Activated B cell treated with CpG ODN at 0.5 μM for 24 hours (primary cell): ENCODE measurements around the gene CHCHD3. TPM values are rescaled to one million over a fixed set of nuclear protein-coding genes. Genes with fewer than 3 reads are reported as not detected.

ENCODE experiments used
- ATAC-seq: fragments of 200-7000 bp; cut with Tn5 transposase; one replicate; pipeline ENCODE4 v1.10.0; 2021; ENCODE audit warnings: low read depth, mild to moderate bottlenecking, moderate library complexity
- CTCF ChIA-PET: fragments of 350-600 bp; sonication (Branson Sonifier 250); formaldehyde crosslinking; loops from one replicate; lab custom pipeline; 2021; ENCODE audit warnings: antibody characterized with exemption; lab: Charles Lee
- POLR2A ChIA-PET: fragments of 350-600 bp; sonication (Branson Sonifier 250); formaldehyde crosslinking; loops from one replicate; lab custom pipeline; 2021; ENCODE audit warnings: antibody characterized with exemption; lab: Charles Lee
- DNase-seq: peaks from one replicate; pipeline ENCODE4 v3.0.0; 2022
- H3K27ac Mint-ChIP-seq: one replicate; pipeline ENCODE4 v1.8.0; 2020; ENCODE audit warnings: mixed read lengths
- H3K27me3 Mint-ChIP-seq: one replicate; pipeline ENCODE4 v1.8.0; 2021; ENCODE audit warnings: mixed read lengths
- H3K36me3 Mint-ChIP-seq: one replicate; pipeline ENCODE4 v1.8.0; 2021; ENCODE audit warnings: low read depth, mixed read lengths
- H3K4me1 Mint-ChIP-seq: one replicate; pipeline ENCODE4 v1.8.0; 2021; ENCODE audit warnings: mixed read lengths
- H3K4me3 Mint-ChIP-seq: one replicate; pipeline ENCODE4 v1.8.0; 2020; ENCODE audit warnings: mild to moderate bottlenecking, mixed read lengths
- H3K9me3 Mint-ChIP-seq: one replicate; pipeline ENCODE4 v1.8.0; 2020; ENCODE audit warnings: mixed read lengths
- CTCF ChIP-seq: fragments of 200-600 bp; IDR thresholded peaks from one replicate; pipeline ENCODE4 v1.8.0; 2022; ENCODE audit warnings: antibody characterized with exemption, mild to moderate bottlenecking
- intact Hi-C: fragments of 100-400 bp; cut with micrococcal nuclease; formaldehyde crosslinking; loops from one replicate; pipeline ENCODE4 v1.15.1; 2024
- total RNA-seq: library from RNA; stranded (reverse); gene quantifications from 2 replicates; pipeline ENCODE4 v1.2.3, GENCODE V29; 2022

The CHCHD3 gene
- total RNA-seq, 1 donor from 2014 or later = 53.6 TPM

- no peak for TF ChIP-seq CTCF
- ChIA-PET CTCF (no interaction called here), POLR2A (no interaction called here)
- no peaks in the 10 kb centered on the region for H3K4me1 Mint-ChIP-seq
- H3K27me3 Mint-ChIP-seq = peaks cover 6% of the 10 kb centered on the region
- no peak overlapping the region for H3K27ac Mint-ChIP-seq
- no peak for ATAC-seq
- no peaks in the 10 kb centered on the region for H3K9me3 Mint-ChIP-seq
- no peak overlapping the region for H3K4me3 Mint-ChIP-seq
- DNase-seq = no peak
- H3K36me3 Mint-ChIP-seq = no peaks in the 10 kb centered on the region
- intact Hi-C loops = no loop called here
Observed at GRCh38 chr7:133121175-133121844, 39.4 kb upstream of the CHCHD3 start.

GRCh38 chr7:133119067-133119466 is 37.2 kb upstream of the CHCHD3 start:
- intact Hi-C loops = no loop called here
- H3K4me3 Mint-ChIP-seq = no peak overlapping the region
- H3K9me3 Mint-ChIP-seq = no peaks in the 10 kb centered on the region
- ATAC-seq (no peak), DNase-seq (no peak)
- peaks cover 26% of the 10 kb centered on the region for H3K27me3 Mint-ChIP-seq
- no peaks in the 10 kb centered on the region for H3K4me1 Mint-ChIP-seq
- no peak overlapping the region for H3K27ac Mint-ChIP-seq
- H3K36me3 Mint-ChIP-seq = no peaks in the 10 kb centered on the region
- TF ChIP-seq CTCF = no peak
- ChIA-PET CTCF (no interaction called here), POLR2A (no interaction called here)

- ATAC-seq = no peak
- ChIA-PET CTCF (no interaction called here), POLR2A (no interaction called here)
- Mint-ChIP-seq H3K9me3 (no peaks in the 10 kb centered on the region), H3K27me3 (peaks cover 27% of the 10 kb centered on the region), H3K4me3 (no peak overlapping the region), H3K4me1 (no peaks in the 10 kb centered on the region), H3K27ac (no peak overlapping the region), H3K36me3 (no peaks in the 10 kb centered on the region)
- no peak for TF ChIP-seq CTCF
- intact Hi-C loops = no loop called here
- no peak for DNase-seq
Observed at GRCh38 chr7:133118261-133118660, 36.4 kb upstream of the CHCHD3 start.

- Mint-ChIP-seq H3K9me3 (no peaks in the 10 kb centered on the region), H3K4me3 (no peak overlapping the region), H3K27ac (no peak overlapping the region), H3K4me1 (no peaks in the 10 kb centered on the region), H3K36me3 (no peaks in the 10 kb centered on the region), H3K27me3 (peaks cover 32% of the 10 kb centered on the region)
- intact Hi-C loops = no loop called here
- DNase-seq (no peak), ATAC-seq (no peak)
- POLR2A ChIA-PET = no interaction called here
- no peak for TF ChIP-seq CTCF
- CTCF ChIA-PET = no interaction called here
Observed at GRCh38 chr7:133117452-133117851, 35.6 kb upstream of the CHCHD3 start.

GRCh38 chr7:133115596-133115995 is 33.7 kb upstream of the CHCHD3 start:
- no peaks in the 10 kb centered on the region for H3K36me3 Mint-ChIP-seq
- H3K4me1 Mint-ChIP-seq = no peaks in the 10 kb centered on the region
- DNase-seq (no peak), ATAC-seq (no peak)
- no peak overlapping the region for H3K27ac Mint-ChIP-seq
- POLR2A ChIA-PET = no interaction called here
- H3K27me3 Mint-ChIP-seq = peaks cover 37% of the 10 kb centered on the region
- CTCF ChIA-PET = no interaction called here
- TF ChIP-seq CTCF = no peak
- H3K9me3 Mint-ChIP-seq = peaks cover 3% of the 10 kb centered on the region
- no peak overlapping the region for H3K4me3 Mint-ChIP-seq
- intact Hi-C loops = no loop called here
